Measurements from ENCODE around the gene BTD.

Gene BTD

GRCh38 chr3:15665510-15666150 is 64.1 kb downstream of the BTD start:
- no peak for DNase-seq (ENCODE audit: low read depth)

GRCh38 chr3:15666277-15666676 is 64.7 kb downstream of the BTD start:
- no peak for DNase-seq (ENCODE audit: low read depth)

GRCh38 chr3:15667484-15667883 is 65.9 kb downstream of the BTD start:
- DNase-seq (ENCODE audit: low read depth): no peak

- DNase-seq (ENCODE audit: low read depth): no peak
Observed at GRCh38 chr3:15673536-15673935, 72.0 kb downstream of the BTD start.

GRCh38 chr3:15676259-15676658 is 74.7 kb downstream of the BTD start:
- no peak for DNase-seq (ENCODE audit: low read depth)

- no peak for DNase-seq (ENCODE audit: low read depth)
Observed at GRCh38 chr3:15679306-15679705, 77.8 kb downstream of the BTD start.

GRCh38 chr3:15681668-15682067 is 80.1 kb downstream of the BTD start:
- no peak for DNase-seq (ENCODE audit: low read depth)

GRCh38 chr3:15682561-15683185 is 81.1 kb downstream of the BTD start:
- DNase-seq (ENCODE audit: low read depth): no peak

GRCh38 chr3:15683253-15683652 is 81.7 kb downstream of the BTD start:
- no peak for DNase-seq (ENCODE audit: low read depth)

- DNase-seq (ENCODE audit: low read depth): no peak
Observed at GRCh38 chr3:15685927-15686326, 84.4 kb downstream of the BTD start.

- DNase-seq (ENCODE audit: low read depth): no peak
Observed at GRCh38 chr3:15690230-15690629, 88.7 kb downstream of the BTD start.

- DNase-seq (ENCODE audit: low read depth): no peak
Observed at GRCh38 chr3:15690748-15691147, 89.2 kb downstream of the BTD start.

GRCh38 chr3:15693355-15693754 is 91.8 kb downstream of the BTD start:
- no peak for DNase-seq (ENCODE audit: low read depth)

GRCh38 chr3:15694628-15695027 is 93.1 kb downstream of the BTD start:
- DNase-seq (ENCODE audit: low read depth): no peak
